HK-2 (cell line): ENCODE data around the gene ST14.
"Not testable (repeated sequence)": the region's sequence is repeated elsewhere in the genome, so short reads cannot be mapped to it uniquely, and the experiment has no call there.

Source experiments
- DNase-seq: peaks from one replicate; pipeline ENCODE4 v3.0.0-alpha.2; 2018; ENCODE audit not compliant: unreplicated experiment

The ST14 gene

DNA sequence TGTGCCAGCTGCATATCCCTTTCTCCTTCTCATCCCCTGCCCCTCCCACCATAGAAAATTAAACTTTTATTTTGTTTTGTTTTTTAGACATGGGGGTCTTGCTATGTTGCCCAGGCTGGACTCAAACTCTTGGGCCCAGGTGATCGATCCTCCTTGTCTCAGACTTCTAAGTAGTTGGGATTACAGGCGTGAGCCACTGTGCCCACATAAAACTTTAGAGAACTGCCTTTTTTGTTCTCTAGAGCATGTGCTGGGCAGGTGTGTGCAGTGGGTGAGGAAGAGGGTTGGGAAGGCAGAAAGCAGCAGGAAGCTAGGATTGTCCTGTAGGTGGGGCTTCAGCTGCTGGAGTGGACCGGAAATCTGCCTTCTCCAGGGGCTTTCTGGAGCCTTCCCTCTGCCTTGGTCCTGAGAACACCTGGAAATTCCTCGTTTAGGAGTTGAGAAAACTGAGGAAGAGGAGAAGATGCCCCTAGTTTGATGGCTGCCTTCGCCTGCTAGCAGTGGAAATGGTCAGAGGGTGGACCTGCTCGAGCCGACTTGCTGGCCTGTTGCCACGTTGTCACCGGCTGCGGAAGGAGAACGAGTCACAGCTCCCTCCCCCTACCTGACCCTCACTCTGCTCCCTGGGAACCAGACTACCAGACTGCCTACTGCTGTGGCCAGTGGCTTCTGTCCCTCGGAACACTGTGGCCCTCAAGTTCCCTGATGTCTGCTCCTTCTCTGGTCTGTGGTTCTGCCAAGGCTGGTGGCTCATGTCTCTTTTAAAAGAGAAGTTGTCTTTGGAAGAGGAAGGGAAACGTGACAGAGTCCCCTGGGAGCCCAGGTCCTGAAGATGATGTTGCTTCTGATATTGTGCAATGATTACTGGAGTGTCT is 4.0 kb downstream of the ST14 start:
- DNase-seq: no peak

GRCh38 chr11:130164221-130164570 is 4.6 kb downstream of the ST14 start:
- no peak for DNase-seq

DNA sequence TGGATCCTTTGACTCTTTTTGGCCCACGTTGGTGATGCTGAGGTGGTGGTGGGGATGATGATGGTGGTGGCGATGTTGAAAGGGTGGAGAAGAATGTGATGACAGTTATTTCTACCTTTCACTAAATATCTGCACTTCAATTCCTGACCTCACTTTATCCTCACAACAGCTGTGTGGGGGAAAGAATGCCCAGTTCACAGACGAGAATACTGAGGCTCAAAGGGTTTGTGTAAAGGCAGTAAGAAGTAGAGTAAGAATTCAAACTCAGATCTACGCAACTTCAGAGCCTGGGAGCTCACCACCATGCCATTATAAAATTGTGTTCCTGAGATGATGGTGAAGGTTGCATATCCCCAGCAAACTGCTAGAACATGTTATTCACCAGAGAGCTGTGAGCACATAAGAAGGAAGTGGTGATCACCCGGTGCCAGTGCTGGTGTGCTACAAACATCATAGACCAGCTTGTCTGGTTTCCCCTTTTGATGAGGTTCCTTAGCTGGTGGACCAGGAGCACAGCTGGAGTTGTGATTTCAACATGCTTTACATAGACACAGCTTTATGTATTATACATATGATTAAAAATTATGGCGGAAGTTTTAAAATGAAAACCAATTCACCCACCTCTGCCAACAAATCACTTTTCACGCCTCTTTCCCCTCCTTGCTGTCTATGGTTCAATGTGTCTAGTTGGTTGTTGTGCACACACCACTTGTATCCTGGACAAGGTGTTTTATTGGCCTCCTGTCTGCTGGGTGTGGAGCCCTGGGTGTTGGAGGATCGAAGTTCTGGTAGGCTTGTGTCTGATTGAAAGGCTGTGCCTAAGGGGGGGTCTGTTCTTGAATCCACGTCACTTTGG is 6.2 kb downstream of the ST14 start:
- no peak for DNase-seq

- DNase-seq: peak; percentile 74
Measured at GRCh38 chr11:130166457-130166784, 6.8 kb downstream of the ST14 start.

- no peak for DNase-seq
Measured at GRCh38 chr11:130167146-130167545, 7.6 kb downstream of the ST14 start.

GRCh38 chr11:130168105-130168504 is 8.5 kb downstream of the ST14 start:
- no peak for DNase-seq

DNA sequence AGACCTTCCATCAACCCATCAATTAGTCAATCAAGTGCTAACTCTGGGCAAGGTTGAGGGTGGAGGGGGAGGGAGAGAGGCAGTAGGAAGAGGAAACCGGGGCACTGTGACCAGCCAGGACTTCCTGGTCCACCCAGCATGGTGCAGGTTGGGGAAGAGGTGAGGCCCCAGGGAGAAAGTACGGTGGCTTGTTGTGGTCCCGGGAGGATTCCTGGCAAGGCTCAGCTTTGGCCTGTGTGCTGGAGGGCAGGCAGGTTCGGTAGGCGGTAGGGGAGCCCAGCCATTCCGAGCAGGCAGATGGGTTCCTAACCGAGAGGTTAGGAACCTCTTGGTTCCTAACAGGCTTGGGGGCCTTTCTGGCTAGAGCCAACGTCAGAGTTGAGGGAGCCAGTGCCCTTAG is 10.8 kb downstream of the ST14 start:
- no peak for DNase-seq

DNA sequence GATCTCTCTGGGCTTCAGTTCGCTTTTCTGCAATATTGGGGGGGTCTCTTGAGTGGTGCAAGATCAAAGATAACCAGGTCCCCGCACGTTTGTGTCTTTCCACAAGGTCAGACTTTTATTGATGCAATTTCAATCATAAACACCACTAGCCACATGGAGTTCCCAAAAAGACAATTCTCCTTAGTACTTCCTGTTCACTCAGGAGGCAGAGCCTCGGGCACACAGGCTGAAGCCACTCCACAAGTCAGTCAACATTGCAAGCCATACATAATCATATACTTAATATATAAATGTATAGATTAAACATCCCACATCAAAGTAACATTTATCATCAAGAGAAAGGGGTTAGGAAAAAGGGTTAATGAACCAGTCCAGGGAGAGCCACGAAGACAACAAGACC is 12.0 kb downstream of the ST14 start:
- no peak for DNase-seq

DNA sequence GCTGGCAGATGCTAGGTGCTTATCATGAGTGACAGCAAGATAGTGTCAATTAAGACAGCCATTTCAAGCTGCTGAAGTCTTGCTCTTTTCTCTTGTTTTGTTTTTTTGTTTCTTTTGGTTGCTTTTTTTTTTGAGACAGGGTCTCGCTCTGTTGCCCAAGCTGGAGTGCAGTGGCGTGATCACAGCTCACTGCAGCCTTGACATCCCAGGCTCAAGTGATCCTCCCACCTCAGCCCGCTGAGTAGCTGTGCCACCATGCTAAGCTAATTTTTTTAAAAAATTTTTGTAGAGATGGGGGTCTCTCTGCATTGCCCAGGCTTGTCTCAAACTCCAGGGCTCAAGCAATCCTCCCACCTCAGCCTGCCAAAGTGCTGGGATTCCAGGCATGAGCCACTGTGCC is 12.4 kb downstream of the ST14 start:
- DNase-seq: not testable (repeated sequence)

DNA sequence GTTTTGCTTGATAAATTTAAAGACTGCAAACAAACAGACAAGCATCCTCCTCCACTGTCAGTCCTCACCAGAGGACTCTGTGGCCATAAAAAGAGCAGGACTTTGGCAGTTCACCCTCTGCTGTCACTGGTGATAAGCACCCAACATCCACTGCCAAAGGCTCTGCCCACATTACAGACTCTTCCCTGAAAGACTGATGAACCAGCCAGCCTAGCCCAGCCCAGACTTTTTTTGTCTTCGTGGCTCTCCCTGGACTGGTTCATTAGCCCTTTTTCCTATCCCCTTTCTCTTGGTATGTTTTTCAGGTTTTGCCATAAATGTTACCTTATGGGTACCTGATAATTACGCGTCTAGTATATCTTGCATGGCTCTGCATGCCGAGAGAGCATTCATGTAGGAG is 15.1 kb downstream of the ST14 start:
- DNase-seq: no peak

- no peak for DNase-seq
Measured at GRCh38 chr11:130175898-130176297, 16.3 kb downstream of the ST14 start.

DNA sequence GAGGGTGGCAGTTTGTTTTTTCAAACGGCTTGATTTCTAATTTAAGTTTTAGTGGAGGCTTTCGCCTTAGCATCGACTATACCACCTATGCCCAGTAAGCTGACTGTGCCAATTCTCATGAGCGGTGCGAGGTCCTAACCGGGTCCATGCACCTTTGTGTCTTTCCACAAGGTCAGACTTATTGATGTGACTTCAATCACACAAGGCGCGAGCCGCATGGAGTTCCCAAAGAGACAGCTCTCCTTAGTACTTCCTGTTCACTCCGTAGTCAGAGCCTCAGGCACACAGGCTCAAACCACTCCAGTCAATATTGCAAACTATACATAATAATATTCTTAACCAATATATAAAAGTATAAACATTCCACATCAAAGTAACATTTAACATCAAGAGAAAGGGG is 18.2 kb downstream of the ST14 start:
- no peak for DNase-seq

DNA sequence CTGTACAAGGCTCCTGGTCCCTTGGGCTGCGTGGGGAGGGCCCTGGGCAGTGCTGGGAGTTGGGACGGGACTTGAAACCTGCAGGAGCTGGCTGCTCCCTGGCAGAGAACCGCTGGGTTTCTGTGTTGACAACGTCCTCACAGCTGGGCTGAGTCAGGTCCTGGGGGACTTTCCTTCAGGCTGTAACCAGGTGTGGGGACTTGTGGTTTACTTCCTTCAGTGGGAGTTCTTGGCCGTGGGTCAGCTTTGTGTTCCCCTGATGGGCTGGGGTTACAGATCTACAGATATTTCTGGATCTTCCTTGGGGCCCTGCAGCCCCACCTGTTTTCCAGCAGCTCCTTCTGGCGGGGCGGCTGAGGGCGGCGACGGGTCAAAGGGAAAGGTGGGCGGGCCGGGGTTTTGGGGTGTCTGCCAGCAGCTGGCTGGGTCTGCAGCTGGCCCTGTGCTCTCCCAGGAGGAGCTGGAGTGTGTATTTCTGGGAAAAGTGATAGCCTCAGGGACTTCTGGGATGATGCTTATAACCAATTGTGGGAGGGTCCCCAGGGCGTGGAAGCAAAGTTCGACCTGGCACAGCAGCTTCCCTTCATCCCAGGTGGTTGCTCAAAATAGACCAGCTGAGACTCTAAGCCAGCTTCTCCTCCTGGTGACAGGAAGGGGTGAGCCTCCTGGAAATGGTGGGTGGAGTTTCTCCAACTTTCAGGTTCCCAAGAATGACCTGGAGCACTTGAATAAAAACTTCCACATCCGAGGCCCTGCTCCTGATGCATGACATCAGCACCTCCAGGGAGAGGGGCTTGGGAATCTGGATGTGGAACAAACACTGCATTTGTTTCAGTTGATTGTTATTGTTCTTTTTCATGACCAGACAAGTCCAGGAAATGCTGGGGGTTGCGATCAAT is 19.1 kb downstream of the ST14 start:
- no peak for DNase-seq

- peak; percentile 49 for DNase-seq
Measured at GRCh38 chr11:130179396-130180306, 20.1 kb downstream of the ST14 start.

DNA sequence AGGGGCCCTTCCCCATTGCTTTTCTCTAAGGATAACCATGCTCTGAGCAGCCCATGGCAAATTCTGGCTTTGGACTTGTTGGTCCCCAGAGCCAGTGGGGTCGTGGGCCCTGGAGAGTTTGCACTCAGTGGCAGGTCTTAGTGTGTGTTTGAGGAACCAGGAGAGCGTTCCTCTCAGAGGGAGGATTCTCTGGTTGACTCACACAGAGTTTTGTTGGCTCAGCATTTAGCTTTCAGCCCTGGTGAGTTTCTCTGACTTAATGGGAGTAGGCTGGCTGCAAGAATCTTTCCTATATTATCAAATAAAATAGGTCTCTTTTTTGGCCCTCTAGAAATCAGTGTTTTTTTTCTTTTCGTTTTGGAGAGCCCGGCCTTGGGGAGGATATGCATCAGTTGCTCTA is 20.9 kb downstream of the ST14 start:
- DNase-seq: peak; percentile 19

DNA sequence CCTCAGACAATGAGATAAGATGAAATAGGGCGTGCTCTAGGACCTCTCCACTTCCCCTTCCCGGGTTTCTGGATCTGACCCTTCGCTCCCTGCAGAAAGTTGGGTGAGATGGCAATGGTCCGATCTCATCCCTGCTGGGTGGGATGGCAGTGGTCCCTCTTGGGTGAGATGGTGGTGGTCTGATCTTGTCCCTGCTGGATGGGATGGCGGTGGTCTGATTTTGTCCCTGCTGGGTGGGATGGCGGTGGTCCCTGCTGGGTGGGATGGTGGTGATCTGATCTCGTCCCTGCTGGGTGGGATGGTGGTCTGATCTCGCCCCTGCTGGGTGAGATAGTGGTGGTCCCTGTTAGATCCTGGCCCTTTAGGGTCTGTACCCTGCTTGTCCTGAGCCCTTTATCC is 21.3 kb downstream of the ST14 start:
- no peak for DNase-seq

DNA sequence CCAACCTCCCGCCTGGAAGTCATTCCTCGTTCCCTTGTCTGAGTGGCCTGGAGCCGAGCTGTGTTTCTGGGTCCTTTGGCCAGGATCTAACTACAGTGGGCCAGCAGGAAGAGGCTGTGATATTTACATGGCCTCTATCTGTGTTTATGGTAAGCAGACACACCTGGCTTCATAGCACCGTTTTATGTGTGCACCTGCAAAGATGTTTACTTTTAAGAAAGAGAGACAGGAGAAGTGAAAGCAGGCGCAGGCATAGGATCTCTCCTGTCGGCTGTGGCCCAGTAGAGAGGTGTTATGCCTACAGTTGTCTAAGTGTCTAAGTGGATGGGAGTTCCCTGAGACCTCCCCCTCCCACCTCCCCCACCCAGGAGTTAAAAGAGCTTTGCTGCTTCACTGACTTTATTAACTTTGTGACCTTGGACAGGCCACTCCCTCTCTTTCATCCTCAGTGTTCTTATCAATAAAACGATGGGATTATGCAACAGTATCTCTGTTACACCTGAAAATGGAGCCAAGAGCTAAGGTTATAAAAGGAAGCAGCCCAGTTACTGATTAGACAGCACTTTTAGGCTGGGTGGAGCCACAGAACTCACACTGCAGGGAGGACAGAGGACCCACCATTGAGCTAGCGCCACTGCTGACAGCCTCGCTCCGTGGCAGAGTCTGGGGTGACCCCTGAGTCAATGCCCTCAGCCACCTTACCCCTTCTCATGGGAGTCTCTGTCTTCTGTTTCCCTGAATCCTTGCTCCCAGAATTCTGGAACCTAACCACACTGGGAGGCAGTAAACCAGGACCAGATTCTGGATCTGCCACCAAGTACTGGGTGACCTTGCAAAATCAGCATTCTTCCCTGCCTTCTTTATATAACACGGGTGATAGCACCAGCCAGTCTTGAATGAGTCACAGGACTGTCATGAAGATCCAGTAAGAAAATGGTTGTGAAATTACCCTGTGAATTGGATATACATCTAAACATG is 22.0 kb downstream of the ST14 start:
- peak; percentile 21 for DNase-seq

DNA sequence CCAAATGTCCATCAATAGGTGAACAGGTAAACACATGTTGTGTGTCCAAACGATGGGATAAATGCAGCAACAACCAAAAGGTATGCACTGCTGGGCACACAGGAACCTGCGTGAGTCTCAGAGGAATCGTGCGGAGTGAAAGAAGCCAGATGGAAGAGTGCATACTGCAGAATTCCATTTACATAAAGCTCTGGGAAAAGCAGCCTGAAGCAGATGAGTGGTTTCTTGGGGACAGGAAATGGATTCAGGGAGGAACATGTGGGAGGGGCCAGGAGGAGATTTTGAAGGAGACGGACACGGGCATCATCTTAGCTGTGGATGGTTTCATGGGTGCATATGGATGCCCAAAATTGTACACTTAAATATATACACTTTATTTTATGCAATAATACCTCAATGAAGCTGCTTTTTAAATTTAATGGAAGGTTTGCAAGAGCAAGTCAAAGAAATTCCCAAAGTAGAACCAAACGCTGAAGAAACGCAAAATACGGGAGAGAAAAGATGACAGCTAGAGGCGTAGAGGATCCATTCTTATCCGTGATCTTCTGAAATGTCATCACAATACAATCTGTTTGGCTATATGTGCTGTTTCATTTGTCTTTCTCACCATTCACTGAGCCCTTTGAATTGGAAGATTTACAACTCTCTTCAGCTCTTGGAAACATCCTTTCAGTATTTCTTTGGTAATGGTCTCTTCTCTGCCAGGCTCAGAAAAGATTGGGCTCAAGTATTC is 24.5 kb downstream of the ST14 start:
- DNase-seq: no peak

- no peak for DNase-seq
Measured at GRCh38 chr11:130187096-130187495, 27.5 kb downstream of the ST14 start.
